PC-3 (cell line): ENCODE results near the gene FZD4. TPM values are rescaled to one million over a fixed set of nuclear protein-coding genes. Genes with fewer than 3 reads are reported as not detected.

Experiments used
- ATAC-seq: fragments of 200-7000 bp; cut with Tn5 transposase; 2 replicates; pipeline ENCODE4 v1.9.1; 2020; ENCODE audit warnings: mild to moderate bottlenecking, moderate library complexity
- BruUV-seq: library from RNA; stranded (reverse); fragments of 400-500 nt; replicated peaks from 2 replicates; lab custom pipeline; 2021; lab: Mats Ljungman, UMichigan
- CTCF ChIA-PET: fragments of 300-600 bp; sonication (Branson Sonifier 250); formaldehyde crosslinking; loops from one replicate; lab custom pipeline; 2022; ENCODE audit warnings: antibody characterized with exemption; lab: Charles Lee
- POLR2A ChIA-PET: fragments of 300-600 bp; sonication (Branson Sonifier 250); formaldehyde crosslinking; loops from one replicate; lab custom pipeline; 2022; ENCODE audit warnings: antibody characterized with exemption; ENCODE audit not compliant: unreplicated experiment; lab: Charles Lee
- DNase-seq: peaks from one replicate; pipeline ENCODE4 v3.0.0-alpha.2; 2015
- H2AFZ ChIP-seq: fragments of 300-600 bp; sonication (generic); 2 replicates; pipeline ENCODE4 v1.6.0; 2016; ENCODE audit warnings: antibody characterized with exemption, low read length
- H3F3A ChIP-seq: fragments of 300-600 bp; sonication (generic); one replicate; pipeline ENCODE4 v1.6.0; 2017; ENCODE audit warnings: antibody characterized with exemption, low read length, control low read depth, mild to moderate bottlenecking; ENCODE audit not compliant: unreplicated experiment
- H3K27ac ChIP-seq: fragments of 300-600 bp; sonication (generic); 2 replicates; pipeline ENCODE4 v1.5.1; 2016; ENCODE audit warnings: mild to moderate bottlenecking, low read length
- H3K27me3 ChIP-seq: fragments of 300-600 bp; sonication (generic); 2 replicates; pipeline ENCODE4 v1.6.1; 2016; ENCODE audit warnings: low read length, mixed read lengths
- H3K36me3 ChIP-seq: fragments of 300-600 bp; sonication (generic); 2 replicates; pipeline ENCODE4 v1.6.1; 2016; ENCODE audit warnings: low read depth, mixed run types, low read length, mixed read lengths
- H3K4me1 ChIP-seq: fragments of 300-600 bp; sonication (generic); 2 replicates; pipeline ENCODE4 v1.5.1; 2016; ENCODE audit warnings: low read length; ENCODE audit not compliant: insufficient read depth
- H3K4me2 ChIP-seq: fragments of 300-600 bp; sonication (generic); 2 replicates; pipeline ENCODE4 v1.6.0; 2016; ENCODE audit warnings: low read length
- H3K4me3 ChIP-seq: fragments of 300-600 bp; sonication (generic); 2 replicates; pipeline ENCODE4 v1.5.1; 2016; ENCODE audit warnings: mild to moderate bottlenecking, low read length, mixed read lengths
- H3K79me2 ChIP-seq: fragments of 300-600 bp; sonication (generic); 2 replicates; pipeline ENCODE4 v1.6.1; 2017; ENCODE audit warnings: low read length, mixed read lengths
- H3K9ac ChIP-seq: fragments of 300-600 bp; sonication (generic); 2 replicates; pipeline ENCODE4 v1.6.0; 2016; ENCODE audit warnings: mild to moderate bottlenecking, low read length
- H3K9me2 ChIP-seq: fragments of 300-600 bp; sonication (generic); replicated peaks from 2 replicates; pipeline ENCODE4 v1.6.1; 2016; ENCODE audit warnings: mixed run types, low read length, mixed read lengths
- H3K9me3 ChIP-seq: fragments of 300-600 bp; sonication (generic); 2 replicates; pipeline ENCODE4 v1.6.1; 2016; ENCODE audit warnings: low read length, mixed read lengths
- H4K20me1 ChIP-seq: fragments of 300-600 bp; sonication (generic); 2 replicates; pipeline ENCODE4 v1.6.1; 2016; ENCODE audit warnings: low read length, mixed read lengths
- EZH2 ChIP-seq: fragments of 300-600 bp; sonication (generic); IDR thresholded peaks from one replicate; pipeline ENCODE4 v1.6.1; 2017; ENCODE audit warnings: antibody characterized with exemption, mild to moderate bottlenecking, low read length; ENCODE audit not compliant: unreplicated experiment
- EZH2phosphoT487 ChIP-seq: fragments of 300-600 bp; sonication (generic); IDR thresholded peaks from 2 replicates; pipeline ENCODE4 v1.6.1; 2018; ENCODE audit warnings: mild to moderate bottlenecking, antibody characterized with exemption, low read length, borderline replicate concordance
- intact Hi-C: fragments of 100-400 bp; cut with micrococcal nuclease; formaldehyde crosslinking; loops from 2 replicates; pipeline ENCODE4 v1.9.0; 2023
- total RNA-seq: library from RNA; depleted of rRNA; stranded (reverse); fragments of >200 nt; gene quantifications from 2 replicates; pipeline ENCODE4 v1.2.3, GENCODE V29; 2014
- TF ChIP-seq, protein P1 (sequence below): fragments of 300-600 bp; sonication (generic); conservative IDR thresholded peaks from 2 replicates; pipeline ENCODE4 v1.5.1; 2017; ENCODE audit warnings: antibody characterized with exemption, low read depth, mild to moderate bottlenecking, low read length

Gene FZD4
- total RNA-seq, 1 experiment from 2014 or later = 17.7 TPM

DNA sequence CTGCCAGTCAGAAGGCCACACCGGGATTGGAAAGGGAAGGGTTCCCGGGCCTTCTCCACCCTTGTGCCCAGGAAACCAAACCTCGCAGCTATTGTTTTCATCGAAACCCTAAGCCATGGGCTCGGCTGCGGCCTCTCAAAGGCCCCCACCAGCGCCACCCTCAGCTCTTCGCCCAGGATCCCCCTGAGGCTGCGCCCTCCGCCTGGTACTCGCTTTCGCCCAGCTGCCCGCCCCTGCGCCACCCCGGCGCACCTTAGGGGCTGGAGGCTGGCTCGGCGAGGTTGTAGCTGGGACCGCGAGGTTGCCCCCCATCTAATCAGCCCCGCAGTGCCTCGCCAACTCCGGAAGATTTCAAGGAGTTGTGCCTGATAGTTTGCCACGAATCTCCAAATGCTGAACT, 49.0 kb downstream of the FZD4 start:
- no peaks in the 10 kb centered on the region for H3K79me2 ChIP-seq
- ChIA-PET CTCF (no interaction called here), POLR2A (no interaction called here)
- no peak overlapping the region for H3K9ac ChIP-seq
- peaks cover 15% of the 10 kb centered on the region for H3K4me1 ChIP-seq
- H3F3A ChIP-seq = no peaks in the 10 kb centered on the region
- no peak for DNase-seq
- no peaks in the 10 kb centered on the region for H3K27me3 ChIP-seq
- BruUV-seq = no TSS peak
- H3K27ac ChIP-seq = no peak overlapping the region
- no peaks in the 10 kb centered on the region for H3K36me3 ChIP-seq
- H3K9me3 ChIP-seq = no peaks in the 10 kb centered on the region
- no peak overlapping the region for H2AFZ ChIP-seq
- no peaks in the 10 kb centered on the region for H4K20me1 ChIP-seq
- H3K4me2 ChIP-seq = no peak overlapping the region
- intact Hi-C loops = no loop called here
- no peak overlapping the region for H3K4me3 ChIP-seq
- no peaks in the 10 kb centered on the region for H3K9me2 ChIP-seq
- ATAC-seq = no peak
- TF ChIP-seq EZH2phosphoT487 (no peak), EZH2 (no peak)
- TF ChIP-seq, protein P1, sequence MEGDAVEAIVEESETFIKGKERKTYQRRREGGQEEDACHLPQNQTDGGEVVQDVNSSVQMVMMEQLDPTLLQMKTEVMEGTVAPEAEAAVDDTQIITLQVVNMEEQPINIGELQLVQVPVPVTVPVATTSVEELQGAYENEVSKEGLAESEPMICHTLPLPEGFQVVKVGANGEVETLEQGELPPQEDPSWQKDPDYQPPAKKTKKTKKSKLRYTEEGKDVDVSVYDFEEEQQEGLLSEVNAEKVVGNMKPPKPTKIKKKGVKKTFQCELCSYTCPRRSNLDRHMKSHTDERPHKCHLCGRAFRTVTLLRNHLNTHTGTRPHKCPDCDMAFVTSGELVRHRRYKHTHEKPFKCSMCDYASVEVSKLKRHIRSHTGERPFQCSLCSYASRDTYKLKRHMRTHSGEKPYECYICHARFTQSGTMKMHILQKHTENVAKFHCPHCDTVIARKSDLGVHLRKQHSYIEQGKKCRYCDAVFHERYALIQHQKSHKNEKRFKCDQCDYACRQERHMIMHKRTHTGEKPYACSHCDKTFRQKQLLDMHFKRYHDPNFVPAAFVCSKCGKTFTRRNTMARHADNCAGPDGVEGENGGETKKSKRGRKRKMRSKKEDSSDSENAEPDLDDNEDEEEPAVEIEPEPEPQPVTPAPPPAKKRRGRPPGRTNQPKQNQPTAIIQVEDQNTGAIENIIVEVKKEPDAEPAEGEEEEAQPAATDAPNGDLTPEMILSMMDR = no peak

DNA sequence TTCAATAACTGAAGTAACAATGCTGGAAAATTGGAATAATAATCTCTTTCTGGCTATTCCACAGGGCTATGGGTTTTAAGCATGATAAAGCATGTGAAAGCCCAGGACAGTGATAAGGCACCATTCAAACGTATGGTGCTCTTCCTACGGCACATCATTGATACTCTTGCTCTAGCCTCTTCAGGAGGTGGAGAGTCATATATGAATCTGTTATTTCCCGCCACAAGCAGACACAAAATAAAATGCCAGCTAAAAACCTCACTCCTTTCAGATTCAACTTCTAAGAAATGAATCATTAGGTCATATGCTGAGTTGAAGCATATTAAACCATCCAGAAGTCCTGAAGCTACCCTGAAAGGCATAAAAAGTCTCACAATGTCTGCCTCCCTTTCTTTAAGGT, 49.9 kb downstream of the FZD4 start:
- Histone ChIP-seq H3K27ac (no peak overlapping the region), H4K20me1 (no peaks in the 10 kb centered on the region), H3K36me3 (no peaks in the 10 kb centered on the region), H3K9me2 (no peaks in the 10 kb centered on the region), H3K4me3 (no peak overlapping the region), H3K79me2 (no peaks in the 10 kb centered on the region), H3K27me3 (no peaks in the 10 kb centered on the region), H3K4me1 (peaks cover 8% of the 10 kb centered on the region), H3K9ac (no peak overlapping the region), H3F3A (no peaks in the 10 kb centered on the region), H3K4me2 (no peak overlapping the region), H3K9me3 (no peaks in the 10 kb centered on the region), H2AFZ (no peak overlapping the region)
- ChIA-PET CTCF (no interaction called here), POLR2A (no interaction called here)
- no peak for ATAC-seq
- no peak for DNase-seq
- BruUV-seq = no TSS peak
- TF ChIP-seq EZH2 = no peak
- intact Hi-C loops = no loop called here

DNA sequence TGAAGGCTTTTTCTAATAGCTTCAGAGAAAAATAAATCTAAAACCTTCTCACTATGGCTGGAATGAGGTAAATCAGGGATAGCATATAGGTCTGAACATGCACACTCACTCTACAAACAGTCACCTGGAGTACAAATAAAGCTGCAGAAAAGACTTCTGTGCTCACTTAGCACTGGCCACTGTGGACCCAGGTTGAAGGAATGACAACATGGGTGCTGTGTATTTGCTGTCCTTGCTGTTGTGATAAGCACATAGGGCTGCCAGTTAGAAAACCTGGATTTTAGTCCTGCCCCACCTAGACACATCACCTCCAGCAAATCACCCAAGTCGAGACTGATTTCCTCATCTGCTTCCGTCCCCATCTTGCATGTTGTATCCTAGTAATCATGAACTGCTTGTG, 51.2 kb downstream of the FZD4 start:
- H3K27ac ChIP-seq = no peak overlapping the region
- POLR2A ChIA-PET = interaction anchor here (0.6 kb wide), 1 partner anchor 1050 kb away, joined by 16 read pairs; no protein-coding TSS in a partner anchor
- no peaks in the 10 kb centered on the region for H3F3A ChIP-seq
- no TSS peak for BruUV-seq
- intact Hi-C loops = no loop called here
- no peaks in the 10 kb centered on the region for H3K27me3 ChIP-seq
- H4K20me1 ChIP-seq = no peaks in the 10 kb centered on the region
- H3K9me2 ChIP-seq = no peaks in the 10 kb centered on the region
- no peaks in the 10 kb centered on the region for H3K4me1 ChIP-seq
- H3K4me3 ChIP-seq = no peak overlapping the region
- H2AFZ ChIP-seq = no peak overlapping the region
- CTCF ChIA-PET = no interaction called here
- DNase-seq = no peak
- no peak overlapping the region for H3K4me2 ChIP-seq
- no peak overlapping the region for H3K9ac ChIP-seq
- TF ChIP-seq EZH2phosphoT487 (no peak), EZH2 (no peak)
- TF ChIP-seq, protein P1 = no peak
- H3K36me3 ChIP-seq = no peaks in the 10 kb centered on the region
- H3K79me2 ChIP-seq = no peaks in the 10 kb centered on the region
- H3K9me3 ChIP-seq = no peaks in the 10 kb centered on the region
- no peak for ATAC-seq
